Cardiac fibroblast (primary cell): ENCODE data around the gene EVI2B.
"Not testable (repeated sequence)": the region's sequence is repeated elsewhere in the genome, so short reads cannot be mapped to it uniquely, and the experiment has no call there.

Experiments
- DNase-seq, 2 donors: peaks; one replicate each; pipeline versions ENCODE4 v3.0.0 to v3.0.0-alpha.2; 2010; ENCODE audit warnings: low read depth in 2 of 2
- H3K4me3 ChIP-seq, 2 donors: replicated peaks in 1 of 2; 1 replicate in 1 of 2; 2 replicates in 1 of 2; pipeline ENCODE4 v1.5.1; 2011; ENCODE audit warnings: low read depth in 2 of 2, low read length in 2 of 2, mild to moderate bottlenecking in 2 of 2, moderate library complexity in 1 of 2
- TF ChIP-seq, protein P1 (sequence below): IDR thresholded peaks from one replicate; pipeline ENCODE4 v1.5.1; 2011; ENCODE audit warnings: low read depth, mild to moderate bottlenecking, low read length, inconsistent platforms

The EVI2B gene

DNA sequence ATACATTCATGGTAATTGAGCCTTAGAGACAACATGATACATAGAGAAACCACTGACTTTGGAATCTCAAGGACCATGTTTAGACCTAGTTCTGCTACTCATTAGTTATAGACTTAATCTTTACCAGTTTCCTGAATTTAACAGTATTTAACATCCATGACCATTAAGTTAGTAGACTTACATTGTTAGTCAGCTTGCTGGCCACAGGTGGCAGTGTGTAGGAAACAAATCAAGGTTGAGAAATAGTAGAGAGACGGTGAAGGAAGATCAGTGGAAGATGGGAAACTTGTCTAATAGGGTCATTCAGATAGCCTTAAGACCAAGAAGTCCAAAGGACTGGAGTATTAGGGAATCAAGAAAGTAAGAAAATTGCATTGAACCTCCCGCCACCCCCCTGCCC lies 47.8 kb downstream of the EVI2B start:
- no peak overlapping the region for H3K4me3 ChIP-seq
- TF ChIP-seq, protein P1, sequence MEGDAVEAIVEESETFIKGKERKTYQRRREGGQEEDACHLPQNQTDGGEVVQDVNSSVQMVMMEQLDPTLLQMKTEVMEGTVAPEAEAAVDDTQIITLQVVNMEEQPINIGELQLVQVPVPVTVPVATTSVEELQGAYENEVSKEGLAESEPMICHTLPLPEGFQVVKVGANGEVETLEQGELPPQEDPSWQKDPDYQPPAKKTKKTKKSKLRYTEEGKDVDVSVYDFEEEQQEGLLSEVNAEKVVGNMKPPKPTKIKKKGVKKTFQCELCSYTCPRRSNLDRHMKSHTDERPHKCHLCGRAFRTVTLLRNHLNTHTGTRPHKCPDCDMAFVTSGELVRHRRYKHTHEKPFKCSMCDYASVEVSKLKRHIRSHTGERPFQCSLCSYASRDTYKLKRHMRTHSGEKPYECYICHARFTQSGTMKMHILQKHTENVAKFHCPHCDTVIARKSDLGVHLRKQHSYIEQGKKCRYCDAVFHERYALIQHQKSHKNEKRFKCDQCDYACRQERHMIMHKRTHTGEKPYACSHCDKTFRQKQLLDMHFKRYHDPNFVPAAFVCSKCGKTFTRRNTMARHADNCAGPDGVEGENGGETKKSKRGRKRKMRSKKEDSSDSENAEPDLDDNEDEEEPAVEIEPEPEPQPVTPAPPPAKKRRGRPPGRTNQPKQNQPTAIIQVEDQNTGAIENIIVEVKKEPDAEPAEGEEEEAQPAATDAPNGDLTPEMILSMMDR, result peak; percentile 29
- DNase-seq, result no peak

DNA sequence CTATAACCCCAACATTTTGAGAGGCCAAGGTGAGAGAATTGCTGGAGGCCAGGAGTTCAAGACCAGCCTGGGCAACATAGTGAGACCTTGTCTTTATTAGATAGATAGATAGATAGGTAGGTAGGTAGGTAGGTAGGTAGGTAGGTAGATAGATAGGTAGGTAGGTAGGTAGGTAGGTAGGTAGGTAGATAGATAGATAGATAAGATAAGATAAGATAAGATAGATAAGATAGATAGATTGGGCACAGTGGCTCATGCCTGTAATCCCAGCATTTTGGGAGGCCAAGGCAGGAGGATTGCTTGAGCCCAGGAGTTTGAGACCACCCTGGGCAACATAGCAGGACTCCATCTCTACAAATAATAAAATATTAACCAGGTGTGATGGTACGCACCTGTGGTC lies 50.9 kb downstream of the EVI2B start:
- not testable (repeated sequence) for H3K4me3 ChIP-seq, DNase-seq

DNA sequence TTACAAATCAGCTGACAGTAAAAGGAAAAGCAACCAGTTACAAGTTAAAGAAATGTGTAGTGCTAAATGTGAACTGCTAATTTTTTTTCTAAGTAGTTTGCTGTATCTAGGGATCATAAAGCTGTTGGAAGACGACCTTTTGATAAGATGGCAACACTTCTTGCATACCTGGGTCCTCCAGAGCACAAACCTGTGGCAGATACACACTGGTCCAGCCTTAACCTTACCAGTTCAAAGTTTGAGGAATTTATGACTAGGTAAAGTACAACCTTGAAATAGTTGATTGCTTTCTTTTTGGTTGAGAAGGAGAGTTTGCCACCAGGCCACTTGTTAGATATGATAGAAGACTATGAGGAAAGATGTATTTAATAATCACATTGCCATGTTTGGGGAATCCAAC lies 52.3 kb downstream of the EVI2B start:
- TF ChIP-seq, protein P1, result no peak
- no peak for DNase-seq
- no peak overlapping the region for H3K4me3 ChIP-seq

DNA sequence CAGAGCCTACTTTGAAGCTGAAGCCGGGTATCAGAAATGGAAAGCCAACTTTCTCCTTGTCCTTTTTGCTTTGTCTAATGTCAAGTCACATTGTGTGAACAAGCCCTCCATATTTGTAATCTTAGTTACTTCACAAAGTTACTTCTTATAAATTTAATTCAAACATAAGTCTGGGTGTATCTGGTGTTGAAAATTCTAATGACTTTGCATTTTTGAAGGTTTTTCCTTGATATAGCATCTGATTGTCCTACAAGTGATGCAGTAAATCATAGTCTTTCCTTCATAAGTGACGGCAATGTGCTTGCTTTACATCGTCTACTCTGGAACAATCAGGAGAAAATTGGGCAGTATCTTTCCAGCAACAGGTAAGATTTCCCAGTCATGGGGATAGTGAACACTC lies 53.7 kb downstream of the EVI2B start:
- TF ChIP-seq, protein P1, result no peak
- no peak overlapping the region for H3K4me3 ChIP-seq

DNA sequence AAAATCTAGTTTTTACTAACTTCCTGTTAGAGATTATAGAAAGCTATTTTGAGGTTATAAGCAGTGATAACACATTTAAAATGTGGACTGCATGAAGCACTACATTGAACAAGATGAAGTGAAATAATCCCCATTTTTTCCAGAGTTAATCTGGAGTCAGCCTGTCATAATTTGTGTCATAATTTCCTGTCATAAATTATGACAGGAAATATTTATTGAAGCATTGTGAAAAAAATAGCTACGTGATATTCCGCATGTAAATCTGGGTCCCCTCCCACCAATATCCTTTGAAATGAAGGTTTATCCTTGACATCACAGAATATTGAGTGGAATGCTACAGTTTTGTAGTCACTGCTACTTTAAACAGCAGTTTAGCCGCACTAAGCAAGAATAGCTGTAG lies 56.9 kb downstream of the EVI2B start:
- TF ChIP-seq, protein P1, result no peak
- DNase-seq, result no peak

More for the DNA sequence above, 53.7 kb downstream of the EVI2B start:
- no peak for DNase-seq

DNA sequence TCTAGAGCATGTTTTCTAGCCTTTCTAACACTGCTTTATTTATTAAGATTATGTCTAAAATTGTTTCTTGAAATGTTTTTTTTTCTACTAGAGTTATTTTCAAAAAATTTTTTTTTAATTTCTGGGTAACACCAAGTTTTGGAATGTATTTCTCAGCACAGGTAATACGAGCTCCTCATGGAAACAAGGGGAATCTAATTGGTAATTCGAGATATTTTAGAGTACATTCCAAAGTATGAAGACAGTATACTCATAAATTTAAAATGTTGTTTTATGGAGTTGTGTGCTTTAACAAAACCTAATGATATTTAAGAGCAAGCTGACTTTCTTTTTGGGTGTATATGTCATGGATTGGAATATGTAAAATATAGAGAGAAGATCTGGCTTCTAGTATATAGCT lies 59.2 kb downstream of the EVI2B start:
- TF ChIP-seq, protein P1, result no peak
- no peak overlapping the region for H3K4me3 ChIP-seq
- no peak for DNase-seq

More for the DNA sequence above, 56.9 kb downstream of the EVI2B start:
- no peak overlapping the region for H3K4me3 ChIP-seq
